ENCODE results near the gene CORO6. TPM values are rescaled to one million over a fixed set of nuclear protein-coding genes. Genes with fewer than 3 reads are reported as not detected.
A peak's percentile ranks its signal among the peaks of the same experiment; 100 is the strongest.

The CORO6 gene
- total and polyA plus RNA-seq, 2 of the 13 experiments (the other 11 are each of a cell fraction or from before 2014, with no cell fraction given): 0.42 to 0.82 TPM

- TF ChIP-seq ZNF724P (CRISPR knock-in tag; IDR thresholded peaks at IDR 0.05; ENCODE audit: borderline replicate concordance) (no peak), SUZ12 (IDR thresholded peaks at IDR 0.05; ENCODE audit: low read depth, low read length) (peak; percentile 21; the same call in 1 of the 2 replicates), ZNF816 (CRISPR knock-in tag; IDR thresholded peaks at IDR 0.05; ENCODE audit: borderline replicate concordance) (no peak), ZNF768 (CRISPR knock-in tag; IDR thresholded peaks at IDR 0.05) (peak; percentile 31; the same call in 1 of the 2 replicates), MLLT10 (CRISPR knock-in tag; IDR thresholded peaks at IDR 0.05) (no peak), SNRNP70 (IDR thresholded peaks at IDR 0.05; ENCODE audit: low read depth, low read length) (no peak), GABPB1 (CRISPR knock-in tag; IDR thresholded peaks at IDR 0.05) (peak; percentile 77), NFAT5 (CRISPR knock-in tag; IDR thresholded peaks at IDR 0.05) (0 out of 2 replicates have a peak, but pooled peaks have one; percentile 5), NR2C2 (CRISPR knock-in tag; IDR thresholded peaks at IDR 0.05; ENCODE audit: borderline replicate concordance) (peak; percentile 63; the same call in 1 of the 2 replicates), MYC (CRISPR knock-in tag; IDR thresholded peaks at IDR 0.05; ENCODE audit: borderline replicate concordance) (no peak), ARNT2 (CRISPR knock-in tag; IDR thresholded peaks at IDR 0.05; ENCODE audit: low read depth) (0 out of 2 replicates have a peak, but pooled peaks have one; percentile 26), GABPA (IDR thresholded peaks at IDR 0.05; ENCODE audit: low read depth, low read length) (peak; percentile 48), GABPA (CRISPR knock-in tag; IDR thresholded peaks at IDR 0.05; ENCODE audit: low read depth) (peak; percentile 46; the same call in 1 of the 2 replicates), HOXA9 (CRISPR knock-in tag; IDR thresholded peaks at IDR 0.05; ENCODE audit: borderline replicate concordance) (no peak), THAP11 (CRISPR knock-in tag; IDR thresholded peaks at IDR 0.05) (peak; percentile 95), RXRA (CRISPR knock-in tag; IDR thresholded peaks at IDR 0.05) (0 out of 2 replicates have a peak, but pooled peaks have one; percentile 16), ZFX (CRISPR knock-in tag; IDR thresholded peaks at IDR 0.05; ENCODE audit: low read depth) (peak; percentile 25; the same call in 1 of the 2 replicates), ZNF143 (CRISPR knock-in tag; IDR thresholded peaks at IDR 0.05) (peak; percentile 86)
- TF ChIP-seq, protein P1, sequence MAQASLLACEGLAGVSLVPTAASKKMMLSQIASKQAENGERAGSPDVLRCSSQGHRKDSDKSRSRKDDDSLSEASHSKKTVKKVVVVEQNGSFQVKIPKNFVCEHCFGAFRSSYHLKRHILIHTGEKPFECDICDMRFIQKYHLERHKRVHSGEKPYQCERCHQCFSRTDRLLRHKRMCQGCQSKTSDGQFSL (CRISPR knock-in tag; IDR thresholded peaks at IDR 0.05): peak; percentile 86
Observed at GRCh38 chr17:29592850-29593551, 29.7 kb downstream of the CORO6 start, which contains the start of gene ANKRD13B (continued).
